WTC11 (cell line): Measurements from ENCODE around the gene OXGR1. TPM values are rescaled to one million over a fixed set of nuclear protein-coding genes. Genes with fewer than 3 reads are reported as not detected.

Source experiments
- ATAC-seq: fragments of 200-7000 bp; cut with Tn5 transposase; 2 replicates; pipeline ENCODE4 v1.10.0; 2021; ENCODE audit warnings: mild to moderate bottlenecking, moderate library complexity
- CTCF ChIA-PET: fragments of 300-600 bp; sonication (Branson Sonifier 250); formaldehyde crosslinking; loops from one replicate; lab custom pipeline; 2021; ENCODE audit warnings: antibody characterized with exemption; lab: Charles Lee
- POLR2A ChIA-PET: fragments of 350-600 bp; sonication (Branson Sonifier 250); formaldehyde crosslinking; loops from one replicate; lab custom pipeline; 2021; ENCODE audit warnings: antibody characterized with exemption; lab: Charles Lee
- DNase-seq: peaks from one replicate; pipeline ENCODE4 v3.0.0; 2021; ENCODE audit warnings: low spot score
- H3K27ac Mint-ChIP-seq: 2 replicates; pipeline ENCODE4 v1.8.0; 2021; ENCODE audit warnings: mixed read lengths
- H3K27me3 Mint-ChIP-seq: 2 replicates; pipeline ENCODE4 v1.8.0; 2021; ENCODE audit warnings: low read depth, mild to moderate bottlenecking, moderate library complexity, mixed read lengths
- H3K36me3 Mint-ChIP-seq: 2 replicates; pipeline ENCODE4 v1.8.0; 2021; ENCODE audit warnings: mixed read lengths
- H3K4me1 Mint-ChIP-seq: 2 replicates; pipeline ENCODE4 v1.8.0; 2022; ENCODE audit warnings: mixed read lengths
- H3K4me3 Mint-ChIP-seq: 2 replicates; pipeline ENCODE4 v1.8.0; 2021; ENCODE audit warnings: mild to moderate bottlenecking, moderate library complexity, mixed read lengths
- H3K9me3 Mint-ChIP-seq: 2 replicates; pipeline ENCODE4 v1.8.0; 2021; ENCODE audit warnings: mixed read lengths
- AR ChIP-seq: fragments of 250-450 bp; sonication (Bioruptor Pico); IDR thresholded peaks from 2 replicates; pipeline ENCODE4 v1.9.0; 2021; ENCODE audit warnings: mild to moderate bottlenecking
- ATF1 ChIP-seq: sonication (generic); formaldehyde crosslinking; IDR thresholded peaks from 2 replicates; pipeline ENCODE4 v1.8.1; 2023; ENCODE audit warnings: mild to moderate bottlenecking, moderate library complexity, missing genetic modification reagents
- CREM ChIP-seq: sonication (generic); formaldehyde crosslinking; IDR thresholded peaks from 2 replicates; pipeline ENCODE4 v1.8.1; 2022; ENCODE audit warnings: mild to moderate bottlenecking, missing genetic modification reagents, moderate library complexity
- FOXP1 ChIP-seq: sonication (generic); formaldehyde crosslinking; IDR thresholded peaks from 2 replicates; pipeline ENCODE4 v1.8.0; 2022; ENCODE audit warnings: missing genetic modification reagents, mild to moderate bottlenecking, moderate library complexity, borderline replicate concordance
- HMGA2 ChIP-seq: fragments of 250-450 bp; sonication (Bioruptor Pico); IDR thresholded peaks from 2 replicates; pipeline ENCODE4 v1.4.0; 2021; ENCODE audit warnings: mild to moderate bottlenecking, moderate library complexity
- HMGXB4 ChIP-seq: sonication (generic); formaldehyde crosslinking; IDR thresholded peaks from 2 replicates; pipeline ENCODE4 v1.8.1; 2023; ENCODE audit warnings: mild to moderate bottlenecking, moderate library complexity, missing genetic modification reagents
- KAT7 ChIP-seq: sonication (generic); formaldehyde crosslinking; IDR thresholded peaks from 2 replicates; pipeline ENCODE4 v1.8.1; 2023; ENCODE audit warnings: missing genetic modification reagents, mild to moderate bottlenecking, borderline replicate concordance
- NFATC4 ChIP-seq: fragments of 250-450 bp; sonication (Bioruptor Pico); IDR thresholded peaks from 2 replicates; pipeline ENCODE4 v1.9.0; 2021; ENCODE audit warnings: mild to moderate bottlenecking
- NFE2L1 ChIP-seq: sonication (generic); formaldehyde crosslinking; IDR thresholded peaks from 2 replicates; pipeline ENCODE4 v1.8.1; 2023; ENCODE audit warnings: missing genetic modification reagents
- NR1H2 ChIP-seq: sonication (generic); formaldehyde crosslinking; IDR thresholded peaks from 2 replicates; pipeline ENCODE4 v1.9.0; 2021; ENCODE audit warnings: mild to moderate bottlenecking, moderate library complexity, missing genetic modification reagents
- NR2C2 ChIP-seq: sonication (generic); formaldehyde crosslinking; IDR thresholded peaks from 2 replicates; pipeline ENCODE4 v1.8.0; 2022; ENCODE audit warnings: mild to moderate bottlenecking, missing genetic modification reagents
- PREB ChIP-seq: sonication (generic); formaldehyde crosslinking; IDR thresholded peaks from 2 replicates; pipeline ENCODE4 v1.8.1; 2022; ENCODE audit warnings: mild to moderate bottlenecking, missing genetic modification reagents, moderate library complexity, borderline replicate concordance
- TEAD4 ChIP-seq: sonication (generic); formaldehyde crosslinking; IDR thresholded peaks from 2 replicates; pipeline ENCODE4 v1.8.0; 2022; ENCODE audit warnings: mild to moderate bottlenecking, missing genetic modification reagents
- ZNF121 ChIP-seq: sonication (generic); formaldehyde crosslinking; IDR thresholded peaks from 2 replicates; pipeline ENCODE4 v1.8.0; 2023; ENCODE audit warnings: missing genetic modification reagents
- ZNF219 ChIP-seq: sonication (generic); formaldehyde crosslinking; IDR thresholded peaks from 2 replicates; pipeline ENCODE4 v1.8.0; 2023; ENCODE audit warnings: missing genetic modification reagents, mild to moderate bottlenecking, borderline replicate concordance
- ZNF281 ChIP-seq: sonication (generic); formaldehyde crosslinking; IDR thresholded peaks from 2 replicates; pipeline ENCODE4 v1.8.0; 2023; ENCODE audit warnings: mild to moderate bottlenecking, missing genetic modification reagents
- total RNA-seq: library from RNA; stranded (reverse); gene quantifications from 3 replicates; pipeline ENCODE4 v1.2.3, GENCODE V29; 2021
- TF ChIP-seq, protein P1 (sequence below): sonication (generic); formaldehyde crosslinking; IDR thresholded peaks from 2 replicates; pipeline ENCODE4 v1.8.0; 2022; ENCODE audit warnings: missing genetic modification reagents
- TF ChIP-seq, protein P2 (sequence below): fragments of 200-600 bp; IDR thresholded peaks from 2 replicates; pipeline ENCODE4 v1.8.0; 2022; ENCODE audit warnings: antibody characterized with exemption
- TF ChIP-seq, protein P3 (sequence below): sonication (generic); formaldehyde crosslinking; IDR thresholded peaks from 2 replicates; pipeline ENCODE4 v1.8.1; 2023; ENCODE audit warnings: mild to moderate bottlenecking, missing genetic modification reagents, borderline replicate concordance

OXGR1 gene
- total RNA-seq, 1 experiment from 2014 or later, result 0.39 TPM

DNA sequence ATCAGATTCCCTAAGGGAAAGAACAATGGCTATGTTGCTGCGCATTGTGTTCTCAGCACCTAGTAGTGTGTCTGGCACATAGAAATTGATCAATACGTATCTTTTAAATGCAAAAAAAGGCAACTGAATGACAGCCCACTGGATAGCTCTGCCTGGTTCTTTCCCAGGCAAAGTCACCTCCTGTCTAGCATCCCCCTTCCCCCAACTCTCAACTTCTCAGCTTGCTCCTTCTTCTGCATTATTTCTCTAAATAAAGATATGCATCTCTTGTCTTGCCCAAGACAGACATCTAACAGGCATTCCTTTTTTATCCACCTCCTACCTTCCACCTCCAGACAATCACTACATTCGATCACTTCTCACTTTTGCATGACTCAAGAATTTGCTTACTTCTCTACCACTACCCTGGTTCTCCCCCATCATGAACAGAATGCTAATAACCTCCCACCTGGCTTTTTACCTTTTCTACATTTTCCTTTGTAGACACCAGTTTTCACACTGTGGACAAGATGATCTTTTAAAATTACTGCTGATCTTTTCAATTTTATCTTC is 26.5 kb upstream of the OXGR1 start (continued):
- no peak for TF ChIP-seq AR (CRISPR knock-in tag)
- TF ChIP-seq HMGXB4 (CRISPR knock-in tag), result no peak
- no peak for TF ChIP-seq TEAD4 (CRISPR knock-in tag)
- no peak for TF ChIP-seq FOXP1 (CRISPR knock-in tag)
- no peak for TF ChIP-seq HMGA2 (CRISPR knock-in tag)

GRCh38 chr13:97020194-97020593 is 25.9 kb upstream of the OXGR1 start:
- no peaks in the 10 kb centered on the region for H3K36me3 Mint-ChIP-seq
- no peak for DNase-seq
- ChIA-PET POLR2A (no interaction called here), CTCF (no interaction called here)
- H3K4me3 Mint-ChIP-seq, result no peak overlapping the region
- H3K27me3 Mint-ChIP-seq, result peaks cover 2% of the 10 kb centered on the region; the same call in 1 of the 2 replicates
- TF ChIP-seq ATF1 (CRISPR knock-in tag) (no peak), NFE2L1 (CRISPR knock-in tag) (no peak), ZNF219 (CRISPR knock-in tag) (no peak), ZNF121 (CRISPR knock-in tag) (no peak), NR2C2 (CRISPR knock-in tag) (no peak), PREB (no peak), NR1H2 (no peak), CREM (no peak), ZNF281 (CRISPR knock-in tag) (no peak), NFATC4 (no peak), KAT7 (CRISPR knock-in tag) (no peak)
- TF ChIP-seq, protein P1, sequence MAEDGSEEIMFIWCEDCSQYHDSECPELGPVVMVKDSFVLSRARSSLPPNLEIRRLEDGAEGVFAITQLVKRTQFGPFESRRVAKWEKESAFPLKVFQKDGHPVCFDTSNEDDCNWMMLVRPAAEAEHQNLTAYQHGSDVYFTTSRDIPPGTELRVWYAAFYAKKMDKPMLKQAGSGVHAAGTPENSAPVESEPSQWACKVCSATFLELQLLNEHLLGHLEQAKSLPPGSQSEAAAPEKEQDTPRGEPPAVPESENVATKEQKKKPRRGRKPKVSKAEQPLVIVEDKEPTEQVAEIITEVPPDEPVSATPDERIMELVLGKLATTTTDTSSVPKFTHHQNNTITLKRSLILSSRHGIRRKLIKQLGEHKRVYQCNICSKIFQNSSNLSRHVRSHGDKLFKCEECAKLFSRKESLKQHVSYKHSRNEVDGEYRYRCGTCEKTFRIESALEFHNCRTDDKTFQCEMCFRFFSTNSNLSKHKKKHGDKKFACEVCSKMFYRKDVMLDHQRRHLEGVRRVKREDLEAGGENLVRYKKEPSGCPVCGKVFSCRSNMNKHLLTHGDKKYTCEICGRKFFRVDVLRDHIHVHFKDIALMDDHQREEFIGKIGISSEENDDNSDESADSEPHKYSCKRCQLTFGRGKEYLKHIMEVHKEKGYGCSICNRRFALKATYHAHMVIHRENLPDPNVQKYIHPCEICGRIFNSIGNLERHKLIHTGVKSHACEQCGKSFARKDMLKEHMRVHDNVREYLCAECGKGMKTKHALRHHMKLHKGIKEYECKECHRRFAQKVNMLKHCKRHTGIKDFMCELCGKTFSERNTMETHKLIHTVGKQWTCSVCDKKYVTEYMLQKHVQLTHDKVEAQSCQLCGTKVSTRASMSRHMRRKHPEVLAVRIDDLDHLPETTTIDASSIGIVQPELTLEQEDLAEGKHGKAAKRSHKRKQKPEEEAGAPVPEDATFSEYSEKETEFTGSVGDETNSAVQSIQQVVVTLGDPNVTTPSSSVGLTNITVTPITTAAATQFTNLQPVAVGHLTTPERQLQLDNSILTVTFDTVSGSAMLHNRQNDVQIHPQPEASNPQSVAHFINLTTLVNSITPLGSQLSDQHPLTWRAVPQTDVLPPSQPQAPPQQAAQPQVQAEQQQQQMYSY, result no peak
- TF ChIP-seq, protein P2, sequence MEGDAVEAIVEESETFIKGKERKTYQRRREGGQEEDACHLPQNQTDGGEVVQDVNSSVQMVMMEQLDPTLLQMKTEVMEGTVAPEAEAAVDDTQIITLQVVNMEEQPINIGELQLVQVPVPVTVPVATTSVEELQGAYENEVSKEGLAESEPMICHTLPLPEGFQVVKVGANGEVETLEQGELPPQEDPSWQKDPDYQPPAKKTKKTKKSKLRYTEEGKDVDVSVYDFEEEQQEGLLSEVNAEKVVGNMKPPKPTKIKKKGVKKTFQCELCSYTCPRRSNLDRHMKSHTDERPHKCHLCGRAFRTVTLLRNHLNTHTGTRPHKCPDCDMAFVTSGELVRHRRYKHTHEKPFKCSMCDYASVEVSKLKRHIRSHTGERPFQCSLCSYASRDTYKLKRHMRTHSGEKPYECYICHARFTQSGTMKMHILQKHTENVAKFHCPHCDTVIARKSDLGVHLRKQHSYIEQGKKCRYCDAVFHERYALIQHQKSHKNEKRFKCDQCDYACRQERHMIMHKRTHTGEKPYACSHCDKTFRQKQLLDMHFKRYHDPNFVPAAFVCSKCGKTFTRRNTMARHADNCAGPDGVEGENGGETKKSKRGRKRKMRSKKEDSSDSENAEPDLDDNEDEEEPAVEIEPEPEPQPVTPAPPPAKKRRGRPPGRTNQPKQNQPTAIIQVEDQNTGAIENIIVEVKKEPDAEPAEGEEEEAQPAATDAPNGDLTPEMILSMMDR, result no peak
- TF ChIP-seq, protein P3, sequence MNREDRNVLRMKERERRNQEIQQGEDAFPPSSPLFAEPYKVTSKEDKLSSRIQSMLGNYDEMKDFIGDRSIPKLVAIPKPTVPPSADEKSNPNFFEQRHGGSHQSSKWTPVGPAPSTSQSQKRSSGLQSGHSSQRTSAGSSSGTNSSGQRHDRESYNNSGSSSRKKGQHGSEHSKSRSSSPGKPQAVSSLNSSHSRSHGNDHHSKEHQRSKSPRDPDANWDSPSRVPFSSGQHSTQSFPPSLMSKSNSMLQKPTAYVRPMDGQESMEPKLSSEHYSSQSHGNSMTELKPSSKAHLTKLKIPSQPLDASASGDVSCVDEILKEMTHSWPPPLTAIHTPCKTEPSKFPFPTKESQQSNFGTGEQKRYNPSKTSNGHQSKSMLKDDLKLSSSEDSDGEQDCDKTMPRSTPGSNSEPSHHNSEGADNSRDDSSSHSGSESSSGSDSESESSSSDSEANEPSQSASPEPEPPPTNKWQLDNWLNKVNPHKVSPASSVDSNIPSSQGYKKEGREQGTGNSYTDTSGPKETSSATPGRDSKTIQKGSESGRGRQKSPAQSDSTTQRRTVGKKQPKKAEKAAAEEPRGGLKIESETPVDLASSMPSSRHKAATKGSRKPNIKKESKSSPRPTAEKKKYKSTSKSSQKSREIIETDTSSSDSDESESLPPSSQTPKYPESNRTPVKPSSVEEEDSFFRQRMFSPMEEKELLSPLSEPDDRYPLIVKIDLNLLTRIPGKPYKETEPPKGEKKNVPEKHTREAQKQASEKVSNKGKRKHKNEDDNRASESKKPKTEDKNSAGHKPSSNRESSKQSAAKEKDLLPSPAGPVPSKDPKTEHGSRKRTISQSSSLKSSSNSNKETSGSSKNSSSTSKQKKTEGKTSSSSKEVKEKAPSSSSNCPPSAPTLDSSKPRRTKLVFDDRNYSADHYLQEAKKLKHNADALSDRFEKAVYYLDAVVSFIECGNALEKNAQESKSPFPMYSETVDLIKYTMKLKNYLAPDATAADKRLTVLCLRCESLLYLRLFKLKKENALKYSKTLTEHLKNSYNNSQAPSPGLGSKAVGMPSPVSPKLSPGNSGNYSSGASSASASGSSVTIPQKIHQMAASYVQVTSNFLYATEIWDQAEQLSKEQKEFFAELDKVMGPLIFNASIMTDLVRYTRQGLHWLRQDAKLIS (CRISPR knock-in tag), result no peak
- no peak overlapping the region for H3K27ac Mint-ChIP-seq
- ATAC-seq, result no peak
- H3K9me3 Mint-ChIP-seq, result no peaks in the 10 kb centered on the region
- H3K4me1 Mint-ChIP-seq, result peaks cover 8% of the 10 kb centered on the region
